Embryonic facial prominence (tissue), 1 donor: ENCODE measurements around the gene BRIX1.
"Not testable (repeated sequence)": the region's sequence is repeated elsewhere in the genome, so short reads cannot be mapped to it uniquely, and the experiment has no call there.

ENCODE experiments used
- DNase-seq: peaks from one replicate; pipeline ENCODE4 v3.0.0-alpha.2; 2016; ENCODE audit errors: extremely low spot score

Gene BRIX1

DNA sequence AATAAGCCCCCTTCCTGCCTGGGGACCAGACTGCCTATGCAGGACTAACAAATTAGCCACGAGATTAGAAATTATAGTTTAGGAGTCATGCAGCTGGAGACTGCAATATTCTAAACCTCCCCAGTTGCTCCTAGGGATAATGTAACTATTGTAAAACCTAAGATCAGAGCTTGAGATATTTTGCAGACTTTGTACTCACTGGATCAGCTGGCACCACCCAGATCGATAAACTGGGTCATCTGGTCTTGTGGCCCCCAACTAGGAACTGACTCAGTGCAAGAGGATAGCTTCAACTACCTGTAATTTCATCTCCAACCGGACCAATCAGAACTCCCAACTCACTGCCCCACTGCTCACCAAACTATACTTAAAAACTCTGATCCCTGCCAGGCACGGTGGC, 52.0 kb downstream of the BRIX1 start:
- DNase-seq: no peak

DNA sequence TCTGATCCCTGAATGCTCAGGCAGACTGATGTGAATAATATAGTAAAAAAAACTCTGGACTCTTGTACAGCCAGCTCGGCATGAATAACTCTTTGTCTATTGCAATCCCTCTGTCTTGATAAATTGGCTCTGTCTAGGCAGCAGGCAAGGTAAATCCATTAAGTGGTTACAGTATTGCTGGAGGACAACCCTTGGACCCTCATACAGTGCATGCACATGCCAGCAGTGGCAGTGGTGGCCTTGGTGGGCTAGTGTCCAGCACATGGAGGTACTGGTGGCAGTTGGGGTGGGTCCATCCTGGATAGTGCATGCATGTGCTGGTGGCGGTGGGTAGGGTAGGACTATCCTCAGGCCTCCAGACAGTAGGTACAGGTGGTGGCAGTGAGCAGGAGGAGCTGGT, 52.7 kb downstream of the BRIX1 start:
- no peak for DNase-seq

DNA sequence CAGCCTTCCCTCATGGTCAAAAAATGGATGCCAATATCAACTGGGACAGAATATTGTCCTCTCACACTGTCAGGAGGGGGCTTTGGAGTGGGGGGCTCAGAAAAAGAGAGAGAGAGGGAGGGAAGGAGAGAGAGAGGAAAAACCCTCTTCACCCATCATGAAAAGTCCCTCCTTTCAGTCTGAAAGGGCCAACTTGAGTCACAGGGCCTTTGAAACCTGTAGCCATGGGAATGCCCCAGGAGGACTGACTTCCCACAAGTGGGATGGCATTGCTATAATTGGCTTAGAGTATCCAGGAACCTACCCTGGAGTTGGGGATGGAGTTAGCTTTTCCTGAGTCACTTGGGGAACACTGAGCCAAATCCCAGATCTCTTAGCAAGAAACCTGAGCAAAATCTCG, 55.0 kb downstream of the BRIX1 start:
- no peak for DNase-seq

DNA sequence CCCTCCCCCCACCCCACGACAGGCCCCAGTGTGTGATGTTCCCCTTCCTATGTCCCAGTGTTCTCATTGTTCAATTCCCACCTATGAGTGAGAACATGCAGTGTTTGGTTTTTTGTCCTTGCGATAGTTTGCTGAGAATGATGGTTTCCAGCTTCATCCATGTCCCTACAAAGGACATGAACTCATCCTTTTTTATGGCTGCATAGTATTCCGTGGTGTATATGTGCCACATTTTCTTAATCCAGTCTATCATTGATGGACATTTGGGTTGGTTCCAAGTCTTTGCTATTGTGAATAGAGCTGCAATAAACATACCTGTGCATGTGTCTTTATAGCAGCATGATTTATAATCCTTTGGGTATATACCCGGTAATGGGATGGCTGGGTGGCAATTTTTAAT, 56.1 kb downstream of the BRIX1 start:
- DNase-seq: not testable (repeated sequence)
